Caco-2 (cell line): ENCODE results near the gene ORMDL3. TPM values are rescaled to one million over a fixed set of nuclear protein-coding genes. Genes with fewer than 3 reads are reported as not detected.

Source experiments
- BruUV-seq: library from RNA; stranded (reverse); fragments of 400-500 nt; replicated peaks from 2 replicates; lab custom pipeline; 2021; lab: Mats Ljungman, UMichigan
- CTCF ChIA-PET: fragments of 300-600 bp; sonication (Branson Sonifier 250); formaldehyde crosslinking; loops from one replicate; lab custom pipeline; 2022; ENCODE audit warnings: antibody characterized with exemption; lab: Charles Lee
- POLR2A ChIA-PET: fragments of 300-600 bp; sonication (Branson Sonifier 250); formaldehyde crosslinking; loops from one replicate; lab custom pipeline; 2022; ENCODE audit warnings: antibody characterized with exemption; lab: Charles Lee
- DNase-seq, 2 experiments: peaks; one replicate each; pipeline versions ENCODE4 v3.0.0 to v3.0.0-alpha.2; 2020 to 2022
- H3K27me3 ChIP-seq: replicated peaks from 2 replicates; pipeline ENCODE4 v1.6.0; 2011; ENCODE audit warnings: low read length; ENCODE audit not compliant: control insufficient read depth, insufficient read depth
- H3K36me3 ChIP-seq: 2 replicates; pipeline ENCODE4 v1.5.1; 2011; ENCODE audit warnings: low read length; ENCODE audit not compliant: control insufficient read depth, insufficient read depth
- H3K4me1 ChIP-seq: fragments of 250-450 bp; sonication (Bioruptor Pico); 2 replicates; pipeline ENCODE4 v1.5.1; 2020; ENCODE audit warnings: mild to moderate bottlenecking
- H3K4me3 ChIP-seq: 2 replicates; pipeline ENCODE4 v1.5.1; 2011; ENCODE audit warnings: low read depth, mild to moderate bottlenecking, control low read depth, low read length
- H3K9me3 ChIP-seq: fragments of 250-450 bp; sonication (Bioruptor Pico); 2 replicates; pipeline ENCODE4 v1.5.1; 2020; ENCODE audit warnings: mild to moderate bottlenecking, moderate library complexity
- H3K27ac Mint-ChIP-seq: one replicate; pipeline ENCODE4 v1.8.0; 2022; ENCODE audit warnings: mixed read lengths; ENCODE audit not compliant: unreplicated experiment
- H3K27me3 Mint-ChIP-seq: one replicate; pipeline ENCODE4 v1.8.0; 2022; ENCODE audit warnings: mixed read lengths; ENCODE audit not compliant: insufficient read depth, unreplicated experiment
- H3K36me3 Mint-ChIP-seq: one replicate; pipeline ENCODE4 v1.8.0; 2022; ENCODE audit warnings: mild to moderate bottlenecking, mixed read lengths; ENCODE audit not compliant: insufficient read depth, unreplicated experiment
- H3K4me1 Mint-ChIP-seq: one replicate; pipeline ENCODE4 v1.8.0; 2022; ENCODE audit warnings: low read depth, mixed read lengths; ENCODE audit not compliant: unreplicated experiment
- H3K4me3 Mint-ChIP-seq: one replicate; pipeline ENCODE4 v1.8.0; 2022; ENCODE audit warnings: mild to moderate bottlenecking, moderate library complexity, mixed read lengths; ENCODE audit not compliant: unreplicated experiment
- H3K9me3 Mint-ChIP-seq: one replicate; pipeline ENCODE4 v1.8.0; 2022; ENCODE audit warnings: mixed read lengths; ENCODE audit not compliant: unreplicated experiment
- CTCF ChIP-seq, 2 experiments: fragments of 200-600 bp in 1 of 2; IDR thresholded peaks; 1 replicate in 1 of 2; 2 replicates in 1 of 2; pipeline versions ENCODE4 v1.5.1 to v1.8.0; 2011 to 2022; ENCODE audit warnings: antibody characterized with exemption in 1 of 2, control low read depth in 1 of 2, inconsistent platforms in 1 of 2, low read depth in 1 of 2, low read length in 1 of 2, mild to moderate bottlenecking in 1 of 2, moderate library complexity in 1 of 2; ENCODE audit not compliant: insufficient read depth in 1 of 2, severe bottlenecking in 1 of 2, unreplicated experiment in 1 of 2
- intact Hi-C: fragments of 100-400 bp; cut with micrococcal nuclease; formaldehyde crosslinking; loops from one replicate; pipeline ENCODE4 v1.10.0; 2022; ENCODE audit not compliant: unreplicated experiment
- total RNA-seq: library from RNA; stranded (reverse); gene quantifications from 2 replicates; pipeline ENCODE4 v1.2.3, GENCODE V29; 2022

ORMDL3 gene
- total RNA-seq, 1 experiment from 2014 or later, result 75.2 TPM

- Mint-ChIP-seq H3K27ac (no peak overlapping the region), H3K27me3 (peaks cover 3% of the 10 kb centered on the region), H3K4me3 (no peak overlapping the region), H3K9me3 (no peaks in the 10 kb centered on the region), H3K4me1 (peaks cover 7% of the 10 kb centered on the region), H3K36me3 (no peaks in the 10 kb centered on the region)
- POLR2A ChIA-PET, result no interaction called here
- BruUV-seq, result no TSS peak
- CTCF ChIA-PET, result no interaction called here
- no peaks in the 10 kb centered on the region for H3K9me3 ChIP-seq
- no peak for DNase-seq
- no peaks in the 10 kb centered on the region for H3K36me3 ChIP-seq
- no peaks in the 10 kb centered on the region for H3K27me3 ChIP-seq
- peaks cover 4% of the 10 kb centered on the region; the same call in 1 of the 2 replicates for H3K4me1 ChIP-seq
- TF ChIP-seq CTCF (IDR thresholded peaks at IDR 0.05; ENCODE audit: insufficient read depth in 1 of 2, low read depth in 1 of 2, low read length in 1 of 2, severe bottlenecking in 1 of 2, unreplicated experiment in 1 of 2), result no peak
- intact Hi-C loops, result no loop called here
- H3K4me3 ChIP-seq, result no peak overlapping the region
Observed at GRCh38 chr17:39966771-39967170, 39.4 kb upstream of the ORMDL3 start.

GRCh38 chr17:39965017-39965699 is 37.8 kb upstream of the ORMDL3 start:
- intact Hi-C loops, result no loop called here
- no peaks in the 10 kb centered on the region for H3K36me3 ChIP-seq
- ChIA-PET CTCF (no interaction called here), POLR2A (no interaction called here)
- no peak for DNase-seq
- Mint-ChIP-seq H3K27ac (no peak overlapping the region), H3K36me3 (no peaks in the 10 kb centered on the region), H3K4me3 (no peak overlapping the region), H3K4me1 (peaks cover 21% of the 10 kb centered on the region), H3K27me3 (peaks cover 3% of the 10 kb centered on the region), H3K9me3 (no peaks in the 10 kb centered on the region)
- H3K4me1 ChIP-seq, result peaks cover 19% of the 10 kb centered on the region
- H3K27me3 ChIP-seq, result no peaks in the 10 kb centered on the region
- no peak for TF ChIP-seq CTCF (IDR thresholded peaks at IDR 0.05; ENCODE audit: insufficient read depth in 1 of 2, low read depth in 1 of 2, low read length in 1 of 2, severe bottlenecking in 1 of 2, unreplicated experiment in 1 of 2)
- BruUV-seq, result no TSS peak
- H3K4me3 ChIP-seq, result no peak overlapping the region
- no peaks in the 10 kb centered on the region for H3K9me3 ChIP-seq

- H3K36me3 ChIP-seq, result no peaks in the 10 kb centered on the region
- H3K27ac Mint-ChIP-seq, result no peak overlapping the region
- H3K9me3 ChIP-seq, result no peaks in the 10 kb centered on the region
Observed at GRCh38 chr17:39963829-39964228, 36.4 kb upstream of the ORMDL3 start.

More at GRCh38 chr17:39963829-39964228, 36.4 kb upstream of the ORMDL3 start:
- BruUV-seq, result no TSS peak
- no peak for DNase-seq
- no peak for TF ChIP-seq CTCF (IDR thresholded peaks at IDR 0.05; ENCODE audit: insufficient read depth in 1 of 2, low read depth in 1 of 2, low read length in 1 of 2, severe bottlenecking in 1 of 2, unreplicated experiment in 1 of 2)
- Histone ChIP-seq H3K4me3 (no peak overlapping the region), H3K4me1 (peaks cover 25% of the 10 kb centered on the region), H3K27me3 (no peaks in the 10 kb centered on the region)
- CTCF ChIA-PET, result no interaction called here
- Mint-ChIP-seq H3K4me3 (no peak overlapping the region), H3K9me3 (no peaks in the 10 kb centered on the region), H3K36me3 (no peaks in the 10 kb centered on the region), H3K27me3 (no peaks in the 10 kb centered on the region), H3K4me1 (peaks cover 22% of the 10 kb centered on the region)
- intact Hi-C loops, result no loop called here
- POLR2A ChIA-PET, result no interaction called here
